SKM-1 (cell line): ENCODE measurements around the gene ZNF628.

Source experiments
- DNase-seq: peaks from one replicate; lab custom pipeline; 2025; ENCODE audit not compliant: unreplicated experiment; lab: John Stamatoyannopoulos, UW

Gene ZNF628

DNA sequence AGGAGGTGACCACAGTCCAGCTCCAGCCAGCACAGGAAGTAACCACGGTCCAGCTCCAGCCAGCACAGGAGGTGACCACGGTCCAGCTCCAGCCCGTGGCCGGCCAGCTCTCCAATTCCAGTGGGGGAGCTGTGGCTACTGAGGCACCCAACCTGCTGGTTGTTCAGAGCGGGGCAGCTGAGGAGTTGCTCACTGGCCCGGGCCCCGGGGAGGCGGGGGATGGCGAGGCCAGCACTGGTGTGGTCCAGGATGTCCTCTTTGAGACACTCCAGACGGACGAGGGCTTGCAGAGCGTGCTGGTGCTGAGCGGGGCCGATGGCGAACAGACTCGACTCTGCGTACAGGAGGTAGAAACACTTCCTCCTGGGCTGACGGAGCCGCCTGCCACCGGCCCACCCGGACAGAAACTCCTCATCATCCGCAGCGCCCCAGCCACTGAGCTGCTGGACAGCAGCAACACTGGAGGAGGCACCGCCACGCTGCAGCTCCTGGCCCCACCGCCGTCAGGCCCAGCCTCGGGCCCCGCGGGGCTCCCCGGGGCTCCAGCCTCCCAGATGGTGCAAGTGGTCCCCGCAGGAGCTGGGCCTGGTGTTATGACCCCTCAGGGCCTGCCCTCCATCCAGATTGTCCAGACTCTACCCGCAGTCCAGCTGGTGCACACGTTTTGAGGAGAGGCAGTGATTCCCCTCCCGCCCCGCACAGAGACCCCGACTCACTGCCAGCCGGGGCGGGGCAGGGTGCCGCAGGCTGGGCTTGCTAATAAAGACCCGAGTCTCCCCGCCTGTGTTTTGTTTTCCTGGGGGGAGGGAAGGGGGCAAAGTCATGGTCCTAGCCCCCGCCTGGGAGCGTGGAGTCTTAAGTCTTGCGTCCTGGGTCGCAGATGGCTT, 7.5 kb downstream of the ZNF628 start:
- no peak for DNase-seq

DNA sequence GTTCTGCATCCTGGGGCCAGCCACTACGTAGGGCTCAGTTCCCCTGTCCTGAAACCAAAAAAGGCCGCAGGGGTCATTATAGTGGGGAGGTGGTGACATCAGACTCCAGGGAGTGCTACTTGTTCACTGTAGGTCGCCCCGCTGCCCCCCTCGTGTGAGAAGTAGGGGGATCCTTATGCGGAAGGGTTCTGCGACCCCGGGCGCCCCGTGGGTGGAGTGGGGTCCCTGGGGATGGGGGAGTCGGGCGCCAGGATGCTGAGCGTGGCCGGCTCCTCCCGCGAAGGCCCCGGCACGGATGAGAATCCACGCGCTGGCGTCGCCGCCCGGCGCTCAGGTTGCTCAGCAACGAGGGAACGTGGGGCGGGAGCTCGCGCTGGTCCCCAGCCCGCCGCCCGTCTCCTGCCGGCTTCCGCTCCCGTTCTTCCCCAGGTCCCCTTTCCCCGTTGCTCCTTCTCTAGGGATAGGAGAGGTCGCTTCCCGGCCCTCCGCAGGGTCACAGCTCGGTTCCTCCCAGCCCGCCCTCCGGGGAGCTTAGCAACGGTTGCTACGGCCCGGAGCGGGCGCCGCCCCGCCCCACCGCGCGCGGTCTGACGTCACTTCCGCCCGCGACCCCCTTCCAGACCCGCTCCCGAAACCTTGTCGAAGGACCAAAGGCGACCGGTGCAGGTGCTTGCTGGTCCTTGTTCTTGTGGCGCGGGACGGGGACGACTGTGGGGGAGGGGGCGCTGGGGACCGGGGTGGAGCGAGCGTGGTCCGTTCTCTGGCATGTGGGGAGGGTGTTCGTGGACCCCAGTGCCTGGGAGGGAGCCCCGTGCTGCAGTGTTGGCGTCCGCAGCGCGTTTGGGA, 8.4 kb downstream of the ZNF628 start, which contains the start of gene NAT14:
Gene NAT14, plus strand, starts transcription at position 596 of the 846 bp plus-strand sequence. CDS start 521 bp downstream, outside the sequence.
- DNase-seq, result no peak

DNA sequence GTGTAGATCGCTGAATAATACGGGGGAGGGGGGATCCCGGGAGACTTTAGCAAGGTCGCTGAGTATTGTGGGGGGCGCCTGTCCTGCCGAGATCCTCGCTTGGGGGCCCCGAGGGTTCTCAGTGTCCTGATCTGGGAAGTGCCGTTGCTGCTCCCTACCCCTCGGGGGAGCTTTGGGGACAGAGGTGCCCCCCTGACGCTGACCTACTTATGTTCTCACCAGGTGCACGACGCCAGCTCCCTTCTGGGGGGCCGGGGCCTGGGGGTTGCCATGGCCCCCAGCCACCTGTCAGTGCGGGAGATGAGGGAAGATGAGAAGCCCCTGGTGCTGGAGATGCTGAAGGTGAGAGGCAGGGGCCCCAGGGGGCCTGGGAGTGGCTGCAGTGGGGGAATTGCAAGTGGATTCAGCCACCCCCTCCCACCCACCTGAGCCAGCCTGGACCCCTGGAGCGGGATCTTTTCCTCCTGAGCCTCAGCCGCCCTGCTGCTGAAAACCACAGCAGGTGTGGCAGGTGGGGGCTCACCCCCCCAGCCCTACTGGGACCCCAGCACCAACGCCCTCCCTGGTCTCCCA, 9.1 kb downstream of the ZNF628 start:
- no peak for DNase-seq

DNA sequence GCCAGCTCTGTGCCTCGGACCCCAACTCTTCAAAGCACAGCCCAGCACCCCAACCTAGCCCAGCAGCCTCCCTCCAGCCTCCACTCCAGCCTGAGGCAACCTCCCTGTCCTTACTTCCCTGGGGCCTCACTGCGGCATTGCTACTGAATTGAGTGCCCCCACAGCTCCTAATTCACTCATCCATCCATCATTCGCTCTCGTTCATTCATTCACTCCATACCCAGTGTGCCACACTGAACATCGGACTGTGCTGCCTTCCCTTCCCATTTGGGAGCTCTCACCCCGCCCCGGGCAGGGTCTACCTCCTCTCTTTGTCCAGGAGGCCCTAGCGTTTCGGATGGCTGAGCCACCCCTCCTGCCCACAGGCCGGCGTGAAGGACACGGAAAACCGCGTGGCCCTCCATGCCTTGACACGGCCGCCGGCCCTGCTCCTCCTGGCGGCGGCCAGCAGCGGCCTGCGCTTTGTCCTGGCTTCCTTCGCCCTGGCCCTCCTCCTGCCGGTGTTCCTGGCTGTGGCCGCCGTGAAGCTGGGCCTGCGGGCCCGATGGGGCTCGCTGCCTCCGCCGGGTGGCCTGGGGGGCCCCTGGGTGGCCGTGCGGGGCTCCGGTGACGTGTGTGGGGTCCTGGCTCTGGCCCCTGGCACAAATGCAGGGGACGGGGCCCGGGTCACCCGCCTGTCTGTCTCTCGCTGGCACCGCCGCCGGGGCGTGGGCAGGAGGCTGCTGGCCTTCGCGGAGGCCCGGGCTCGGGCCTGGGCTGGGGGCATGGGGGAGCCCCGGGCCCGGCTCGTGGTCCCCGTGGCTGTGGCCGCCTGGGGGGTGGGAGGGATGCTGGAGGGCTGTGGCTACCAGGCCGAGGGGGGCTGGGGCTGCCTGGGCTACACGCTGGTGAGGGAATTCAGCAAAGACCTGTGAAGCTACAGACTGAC, 9.9 kb downstream of the ZNF628 start:
- DNase-seq, result no peak

DNA sequence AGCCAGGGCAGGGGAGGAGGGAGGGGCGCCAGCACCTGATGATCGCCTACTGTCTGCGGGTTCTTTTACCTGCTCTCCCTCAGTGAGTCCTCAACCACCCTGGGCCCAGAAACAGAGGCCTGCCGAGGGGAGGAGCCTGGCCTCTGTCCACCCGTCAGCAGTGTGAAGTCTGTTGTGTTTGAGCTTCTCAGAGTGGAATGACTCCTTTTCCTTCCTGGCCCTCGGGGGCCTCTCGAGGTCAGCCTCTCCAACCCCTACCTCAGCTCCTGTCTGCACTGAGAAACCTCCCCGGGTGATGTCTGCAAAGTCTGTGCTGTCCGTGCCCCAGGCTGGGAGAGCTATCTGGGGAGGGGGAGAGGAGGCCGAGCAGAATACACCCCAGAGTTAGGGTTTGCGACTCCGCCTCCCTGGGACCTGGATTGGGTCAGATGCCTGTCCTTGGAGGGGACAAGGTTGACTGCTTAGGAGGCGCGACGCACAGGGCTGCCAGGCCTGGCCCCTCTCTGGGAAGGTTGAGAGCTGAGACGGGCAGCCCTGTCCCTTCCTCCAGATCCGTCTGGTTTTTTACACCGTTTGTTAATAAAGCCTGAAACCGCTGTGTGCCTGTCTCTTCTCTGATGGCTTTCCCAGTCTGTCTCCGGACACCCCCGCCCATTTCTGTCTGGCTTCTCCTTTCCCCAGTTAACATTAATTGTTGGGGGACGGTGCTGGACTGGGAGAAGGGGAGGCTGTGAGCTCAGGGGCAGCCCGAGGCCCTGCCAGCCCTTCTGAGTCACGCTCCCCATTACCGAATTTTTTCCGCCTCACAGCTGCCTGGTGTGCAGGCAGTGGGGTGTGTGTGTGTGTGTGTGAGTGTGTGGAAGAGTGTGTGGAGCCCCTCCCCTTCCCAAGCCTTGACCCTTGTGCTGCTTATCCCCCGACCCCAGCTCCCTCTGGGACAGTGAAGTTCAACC, 10.8 kb downstream of the ZNF628 start:
- DNase-seq, result no peak

DNA sequence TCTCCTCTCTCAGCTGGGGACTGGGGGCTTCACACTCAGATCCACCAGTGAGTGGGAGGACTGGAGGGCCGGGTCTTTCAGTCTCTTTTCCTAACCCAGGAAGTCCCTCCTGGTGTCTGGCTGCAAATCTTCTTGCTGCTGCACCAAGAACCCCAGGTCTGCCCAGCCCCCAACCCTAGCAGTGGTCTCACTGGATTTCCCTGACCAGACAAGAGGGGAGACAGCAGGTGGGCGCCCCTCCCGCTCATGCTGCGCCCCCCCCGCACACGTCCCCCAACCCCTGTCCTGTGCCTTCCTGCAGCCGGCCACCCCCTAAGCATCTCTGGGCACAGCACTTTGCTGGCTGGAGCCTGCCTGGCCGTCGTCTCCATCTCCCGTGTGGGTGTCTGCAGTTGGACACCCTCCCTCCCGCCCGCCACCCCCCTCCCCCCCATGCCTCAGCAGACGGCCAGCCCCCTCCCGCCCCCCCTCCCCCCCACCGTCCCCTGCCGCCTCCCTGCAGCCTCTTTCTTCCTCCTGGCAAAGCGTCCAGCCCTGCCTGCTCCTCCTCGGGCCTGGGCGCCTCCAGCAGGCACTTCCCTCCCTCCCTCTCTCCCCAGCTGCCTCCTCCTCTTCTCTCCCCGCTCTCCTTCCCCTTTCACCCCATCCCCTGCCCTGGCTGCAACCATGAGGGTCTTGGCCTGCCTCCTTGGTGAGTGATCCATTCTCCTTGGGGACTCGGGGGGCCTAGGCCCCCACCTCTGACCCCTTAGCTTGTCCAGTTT, 11.7 kb downstream of the ZNF628 start, which contains the start of gene SSC5D:
Gene SSC5D, plus strand, starts transcription at position 513 of the 764 bp plus-strand sequence. Its CDS starts 154 bp downstream, at position 667.
- DNase-seq, result no peak

DNA sequence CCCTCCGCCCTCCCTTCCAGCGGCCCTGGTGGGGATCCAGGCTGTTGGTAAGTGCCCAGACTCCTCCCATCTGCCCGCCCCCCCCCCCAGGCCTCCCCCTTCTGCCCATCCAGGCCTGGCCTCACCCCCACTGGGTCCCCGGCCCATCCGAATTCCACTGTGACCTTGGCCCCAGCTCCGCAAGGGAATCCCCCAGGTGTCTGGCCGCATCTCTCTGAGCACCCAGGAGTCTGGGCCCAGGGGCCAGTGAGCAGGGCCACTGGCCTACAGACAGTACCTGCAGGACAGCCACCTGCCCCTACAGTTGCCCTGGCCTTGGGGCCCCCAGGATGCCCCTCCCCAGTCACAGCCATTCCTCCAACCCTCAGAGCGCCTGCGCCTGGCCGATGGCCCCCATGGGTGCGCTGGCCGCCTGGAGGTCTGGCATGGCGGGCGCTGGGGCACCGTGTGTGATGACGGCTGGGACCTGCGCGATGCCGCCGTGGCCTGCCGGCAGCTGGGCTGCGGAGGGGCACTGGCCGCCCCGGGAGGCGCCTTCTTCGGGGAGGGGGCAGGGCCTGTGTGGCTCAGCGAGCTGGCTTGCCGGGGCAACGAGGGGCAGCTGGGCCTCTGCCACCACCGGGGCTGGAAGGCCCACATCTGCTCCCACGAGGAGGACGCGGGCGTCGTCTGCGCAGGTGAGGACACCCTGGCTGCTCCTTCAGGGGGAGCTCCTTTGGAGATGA, 12.7 kb downstream of the ZNF628 start:
- DNase-seq, result no peak

DNA sequence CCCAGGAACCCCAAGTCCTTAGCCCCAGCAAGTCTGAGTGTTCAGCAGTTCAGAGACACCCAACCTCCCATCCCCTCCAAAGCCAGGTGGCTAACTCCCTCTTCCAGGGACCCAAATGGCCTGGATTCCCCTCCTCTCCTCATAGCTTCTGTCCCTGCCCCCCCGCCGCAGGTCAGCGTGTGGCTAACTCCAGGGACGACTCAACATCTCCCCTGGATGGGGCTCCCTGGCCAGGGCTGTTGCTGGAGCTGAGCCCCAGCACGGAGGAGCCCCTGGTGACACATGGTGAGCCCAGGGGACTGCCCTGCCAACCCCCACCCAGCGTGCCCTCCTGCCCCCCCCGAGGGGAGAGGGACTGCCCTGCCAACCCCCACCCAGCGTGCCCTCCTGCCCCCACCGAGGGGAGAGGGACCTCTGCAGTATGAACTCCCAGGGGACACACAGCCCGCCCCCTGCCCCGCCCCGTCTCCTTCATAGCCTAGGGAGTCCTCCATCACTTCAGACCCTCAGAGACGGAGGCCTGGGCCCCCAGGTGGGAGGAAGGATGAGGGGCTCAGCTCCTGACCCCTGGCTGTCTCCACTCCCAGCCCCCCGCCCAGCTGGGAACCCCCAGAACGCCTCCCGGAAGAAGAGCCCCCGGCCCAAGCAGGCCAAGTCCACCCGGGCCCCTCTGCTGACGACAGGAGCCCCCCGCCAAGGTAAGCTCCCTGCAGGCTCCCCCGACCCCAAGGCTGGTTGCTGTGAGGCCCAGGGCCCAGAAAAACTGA, 13.5 kb downstream of the ZNF628 start:
- DNase-seq, result no peak

DNA sequence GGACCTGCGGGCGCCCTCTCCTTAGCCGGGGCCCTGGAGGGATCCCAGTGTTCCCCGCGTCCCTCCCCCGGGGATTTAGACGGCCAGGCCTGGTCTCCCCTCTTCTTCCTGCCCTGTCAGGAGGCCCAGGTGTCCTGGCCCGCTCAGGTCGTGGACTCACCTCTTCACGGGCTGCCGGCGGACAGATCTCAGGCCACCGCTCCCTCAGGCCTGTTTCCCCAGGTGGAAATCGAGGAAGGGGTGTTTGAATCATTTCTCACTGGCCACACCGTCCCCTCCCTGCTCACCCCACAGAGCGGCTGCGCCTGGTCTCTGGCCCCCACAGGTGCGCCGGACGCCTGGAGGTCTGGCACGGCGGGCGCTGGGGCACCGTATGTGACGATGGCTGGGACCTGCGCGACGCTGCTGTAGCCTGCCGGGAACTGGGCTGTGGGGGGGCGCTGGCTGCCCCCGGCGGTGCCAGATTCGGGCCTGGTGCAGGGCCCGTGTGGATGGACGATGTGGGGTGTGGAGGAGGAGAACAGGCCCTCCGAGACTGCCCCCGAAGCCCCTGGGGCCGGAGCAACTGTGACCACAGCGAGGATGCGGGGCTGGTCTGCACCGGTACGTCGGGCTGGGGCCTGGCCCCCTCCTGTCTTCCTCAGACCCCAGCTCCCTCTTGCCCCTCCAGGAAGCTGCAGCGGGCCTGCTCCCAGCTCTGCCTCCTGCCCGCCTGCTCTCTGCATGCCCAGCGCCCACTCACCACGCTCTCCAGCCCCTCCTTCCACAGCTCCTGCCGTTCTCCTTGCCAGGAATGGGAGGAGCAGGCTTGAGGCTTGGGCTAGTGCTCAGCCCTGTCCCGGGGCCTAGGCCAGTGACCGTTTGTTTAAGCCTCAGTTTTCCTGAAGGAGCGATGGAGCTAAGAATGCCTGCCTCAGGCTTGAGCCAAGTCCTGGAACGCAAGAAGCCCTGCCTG, 14.3 kb downstream of the ZNF628 start:
- DNase-seq, result no peak

DNA sequence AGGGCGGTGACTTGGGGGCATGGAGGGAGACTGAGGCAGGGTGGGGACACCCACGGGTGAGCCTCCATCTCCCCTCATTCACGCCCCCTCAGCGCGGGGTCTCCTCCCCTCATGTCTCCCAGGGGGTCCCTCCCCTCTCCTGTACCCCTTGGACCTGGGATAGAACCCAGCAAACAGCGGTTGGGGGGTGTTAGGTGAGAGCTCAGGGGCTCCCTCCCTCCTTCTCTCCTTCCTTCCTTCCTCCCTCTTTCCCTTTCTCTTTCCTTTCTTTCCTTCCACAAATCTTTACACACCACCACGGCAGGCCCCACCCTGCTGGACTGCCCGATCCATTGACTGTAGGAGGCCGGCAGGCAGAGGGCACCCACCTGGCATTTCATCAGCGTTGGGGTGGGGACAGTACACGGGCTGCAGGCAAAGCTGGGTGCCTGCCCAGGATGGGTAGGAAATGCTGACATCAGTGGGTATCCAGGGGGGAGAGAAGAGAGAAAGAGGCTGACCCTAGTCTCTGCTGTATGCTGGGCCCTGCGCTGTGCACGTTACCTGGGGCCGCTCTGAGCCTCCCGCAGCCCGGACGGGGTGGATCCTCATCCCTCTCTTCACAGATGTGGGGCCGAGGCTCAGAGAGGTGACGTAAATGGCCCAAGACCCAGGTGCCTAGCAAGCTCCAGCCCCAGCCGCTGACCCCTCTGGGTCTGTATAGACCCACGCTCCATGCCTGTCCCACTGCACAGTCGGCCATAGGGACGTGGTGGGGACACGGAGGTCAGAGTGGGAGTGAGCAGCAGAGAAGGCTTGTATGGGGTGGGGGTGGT, 15.3 kb downstream of the ZNF628 start:
- DNase-seq, result no peak

DNA sequence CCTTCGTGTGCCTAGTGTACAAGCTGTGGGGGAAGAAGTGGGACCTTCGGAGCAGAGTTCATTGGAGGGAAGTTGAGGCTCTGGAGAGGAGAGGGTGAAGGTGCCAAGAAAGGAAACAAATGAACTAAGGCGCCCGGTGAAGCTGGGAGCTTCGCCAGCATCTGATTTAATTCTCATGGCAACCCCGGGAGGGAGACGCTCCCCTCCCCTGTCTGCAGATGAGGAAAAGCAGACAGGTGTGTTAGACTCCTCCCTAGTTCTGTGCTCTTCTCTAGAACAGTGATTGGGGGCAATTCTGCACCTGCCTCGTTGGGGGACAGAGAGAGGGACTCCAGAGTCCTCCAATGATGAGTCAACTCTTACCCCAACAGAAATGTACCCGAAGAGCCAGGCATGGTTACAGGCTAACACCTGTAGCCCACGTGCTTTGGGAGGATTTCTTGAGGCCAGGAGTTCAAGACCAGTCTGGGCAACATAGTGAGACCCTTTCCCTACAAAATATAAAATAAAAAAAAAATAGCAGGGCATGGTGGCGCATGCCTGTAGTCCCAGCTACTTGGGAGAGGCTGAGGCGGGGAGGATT, 16.0 kb downstream of the ZNF628 start:
- DNase-seq, result no peak

DNA sequence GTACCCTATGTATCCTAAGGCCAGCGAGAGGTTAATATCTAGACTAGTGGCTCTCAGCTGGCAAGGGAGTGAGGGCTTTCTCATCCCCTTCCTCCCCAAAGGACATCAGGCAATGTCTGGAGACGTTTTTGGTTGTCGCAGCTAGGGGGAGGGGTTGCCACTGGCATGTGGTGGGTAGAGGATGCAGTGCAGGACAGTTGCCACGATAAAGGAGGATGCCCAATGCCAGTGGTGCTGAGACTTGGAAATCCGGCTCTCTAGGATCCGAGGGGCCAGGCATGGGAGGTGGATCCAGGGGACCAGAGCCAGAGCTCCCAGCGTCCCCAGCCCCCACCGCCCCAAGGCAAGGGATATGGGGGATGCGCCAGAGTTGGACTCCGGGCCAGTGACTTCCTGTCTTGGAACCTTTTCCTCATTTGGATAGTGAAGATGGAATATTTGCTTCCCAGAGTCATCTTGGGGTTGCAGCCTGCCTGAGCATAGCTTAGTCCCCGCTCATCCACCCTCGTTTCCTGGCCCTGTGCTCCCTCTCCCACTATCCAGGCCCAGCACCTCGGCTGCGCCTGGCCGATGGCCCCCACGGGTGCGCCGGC, 16.7 kb downstream of the ZNF628 start:
- DNase-seq, result no peak

DNA sequence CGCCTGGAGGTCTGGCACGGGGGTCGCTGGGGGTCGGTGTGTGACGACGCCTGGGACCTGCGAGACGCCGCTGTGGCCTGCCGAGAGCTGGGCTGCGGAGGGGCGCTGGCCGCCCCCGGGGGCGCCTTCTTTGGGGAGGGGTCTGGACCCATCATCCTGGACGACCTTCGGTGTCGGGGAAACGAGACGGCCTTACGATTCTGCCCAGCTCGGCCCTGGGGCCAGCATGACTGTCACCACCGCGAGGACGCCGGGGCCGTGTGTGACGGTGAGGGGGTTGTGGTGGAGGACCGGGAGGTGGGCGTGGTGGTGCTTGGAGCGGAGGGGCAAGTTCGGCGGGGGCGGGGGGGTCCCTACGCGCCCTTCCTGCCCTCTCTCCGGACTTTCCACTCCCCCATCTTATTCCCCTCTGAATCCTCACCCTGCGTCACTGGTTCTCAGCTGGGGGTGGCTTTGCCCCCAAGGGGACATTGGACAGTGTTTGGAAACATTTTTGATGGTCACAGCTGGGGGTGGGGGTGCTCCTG, 17.3 kb downstream of the ZNF628 start:
- DNase-seq, result no peak

DNA sequence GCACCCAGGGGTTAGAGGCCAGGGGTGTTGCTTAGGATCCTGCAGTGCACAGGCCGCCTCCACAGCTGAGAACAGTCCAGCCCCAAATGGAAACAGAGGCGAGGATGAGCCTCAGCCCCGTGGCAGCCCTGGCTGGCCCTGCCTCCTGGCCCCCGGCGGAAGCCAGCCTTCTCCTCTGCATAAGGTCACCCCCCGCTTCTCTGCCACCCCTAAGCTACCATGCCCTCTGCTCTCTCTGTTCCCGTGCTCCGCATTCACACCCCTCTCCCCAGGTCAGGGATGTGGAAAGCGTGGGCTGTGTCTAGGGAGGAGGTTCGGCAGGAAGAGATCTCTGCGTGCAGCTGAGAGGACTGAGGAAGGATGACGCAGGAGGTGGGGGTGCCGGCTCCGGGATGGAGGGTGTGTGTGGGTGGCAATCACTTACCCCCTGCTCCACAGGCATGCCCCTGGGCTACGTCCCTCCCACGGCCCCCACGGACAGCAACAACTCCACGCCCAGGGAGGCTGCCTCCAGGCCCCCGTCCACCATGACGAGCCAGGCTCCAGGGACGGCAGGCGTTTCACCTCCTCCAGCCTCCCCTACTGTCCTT, 17.9 kb downstream of the ZNF628 start:
- DNase-seq, result no peak
